B cell (primary cell): ENCODE data around the gene TNFRSF12A.

Source experiments
- CTCF ChIP-seq: fragments of 200-600 bp; IDR thresholded peaks from one replicate; pipeline ENCODE4 v1.8.0; 2022; ENCODE audit warnings: antibody characterized with exemption, mild to moderate bottlenecking
- EZH2 ChIP-seq: IDR thresholded peaks from 2 replicates; pipeline ENCODE4 v1.6.1; 2012; ENCODE audit warnings: borderline replicate concordance, low read depth, mild to moderate bottlenecking, moderate library complexity, low read length; ENCODE audit not compliant: insufficient read depth, poor library complexity, severe bottlenecking

- TF ChIP-seq CTCF (no peak), EZH2 (no peak)
Observed at GRCh38 chr16:3015865-3016521, 4.2 kb upstream of the TNFRSF12A start.
